Measurements from ENCODE around the gene ASB15. TPM values are rescaled to one million over a fixed set of nuclear protein-coding genes. Genes with fewer than 3 reads are reported as not detected.

Gene ASB15
- total and polyA plus RNA-seq, 2 of the 8 experiments (the other 6 are each of a cell fraction or from before 2014, with no cell fraction given), result not detected

DNA sequence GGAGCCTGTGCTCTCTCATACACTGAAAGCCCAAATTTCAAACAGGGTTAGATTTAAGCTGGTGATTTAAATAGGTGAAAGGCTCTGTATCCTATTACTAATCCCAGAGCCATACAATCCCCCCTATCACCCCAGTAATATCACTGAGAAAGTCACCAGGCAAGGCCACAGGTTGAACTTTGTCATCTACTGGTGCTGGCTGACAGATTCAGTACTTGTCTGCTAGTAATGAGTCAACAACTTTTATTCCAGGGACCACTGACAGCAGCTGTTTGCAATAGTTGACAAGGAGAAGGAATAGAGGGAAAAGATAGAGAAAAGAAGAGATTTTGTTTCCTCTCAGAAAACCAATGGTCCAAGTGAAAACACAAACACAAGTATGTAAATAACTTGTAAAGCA, 10.4 kb downstream of the ASB15 start:
- POLR2A ChIA-PET (ENCODE audit: partially characterized antibody), result no interaction called here
- no peak for DNase-seq (ENCODE audit: low read depth in 1 of 2, low spot score in 2 of 2)
- Histone ChIP-seq H3K79me2 (ENCODE audit: control insufficient read depth in 1 of 2, insufficient read depth in 2 of 2, low read length in 2 of 2) (no peaks in the 10 kb centered on the region), H2BK120ac (replicated peaks; ENCODE audit: low read depth, low read length) (no peak overlapping the region), H3K23me2 (ENCODE audit: low read depth, low read length) (no peaks in the 10 kb centered on the region; the same call in 1 of the 2 replicates), H2BK20ac (ENCODE audit: low read length) (no peak overlapping the region), H3K4me3 (ENCODE audit: extremely low read depth in 1 of 4, insufficient read depth in 2 of 4, low read depth in 3 of 4, low read length in 4 of 4) (no peak overlapping the region), H2BK15ac (ENCODE audit: low read length) (no peak overlapping the region), H2BK5ac (ENCODE audit: low read depth, low read length) (no peak overlapping the region), H3K9ac (replicated peaks in 1 of 4; ENCODE audit: extremely low read depth in 1 of 4, low read depth in 3 of 4, low read length in 3 of 4) (no peak overlapping the region), H3K4ac (replicated peaks; ENCODE audit: insufficient read length, low read depth, low read length) (no peak overlapping the region), H3K56ac (replicated peaks; ENCODE audit: insufficient read length, low read depth, low read length) (no peak overlapping the region), H3K79me1 (ENCODE audit: low read depth, low read length) (no peaks in the 10 kb centered on the region), H3K27ac (ENCODE audit: low read depth, low read length) (no peak overlapping the region), H3K36me3 (ENCODE audit: control insufficient read depth in 2 of 4, insufficient read depth in 4 of 4, low read length in 3 of 4) (no peaks in the 10 kb centered on the region), H4K91ac (replicated peaks; ENCODE audit: insufficient read length, low read length) (no peak overlapping the region), H3K9me3 (ENCODE audit: insufficient read depth in 2 of 2, low read depth in 1 of 2, low read length in 1 of 2) (no peaks in the 10 kb centered on the region), H2AFZ (ENCODE audit: low read length) (no peak overlapping the region), H4K20me1 (replicated peaks in 1 of 2; ENCODE audit: control insufficient read depth in 1 of 2, insufficient read depth in 2 of 2, low read length in 2 of 2) (no peaks in the 10 kb centered on the region), H2BK12ac (ENCODE audit: low read depth, low read length) (no peak overlapping the region), H3K4me2 (ENCODE audit: insufficient read depth in 1 of 2, low read depth in 2 of 2, low read length in 2 of 2) (no peak overlapping the region), H3K27me3 (replicated peaks in 1 of 4; ENCODE audit: control insufficient read depth in 3 of 4, extremely low read depth in 1 of 4, insufficient read depth in 3 of 4, low read length in 3 of 4) (no peaks in the 10 kb centered on the region), H3K23ac (ENCODE audit: insufficient read length) (no peak overlapping the region), H3K18ac (ENCODE audit: extremely low read depth, low read length) (no peak overlapping the region), H2AK5ac (ENCODE audit: low read depth, low read length) (no peak overlapping the region), H4K5ac (ENCODE audit: insufficient read length, low read depth, low read length) (no peak overlapping the region), H3K14ac (ENCODE audit: insufficient read length) (no peak overlapping the region), H3K4me1 (replicated peaks in 1 of 4; ENCODE audit: control insufficient read depth in 3 of 4, insufficient read depth in 4 of 4, low read length in 3 of 4) (no peaks in the 10 kb centered on the region), H4K8ac (ENCODE audit: extremely low read depth, insufficient read depth, low read length) (no peak overlapping the region)
- no peak for FAIRE-seq
- CTCF ChIA-PET (ENCODE audit: partially characterized antibody), result interaction anchor here (0.6 to 3.2 kb wide), 5 partner anchors 12 to 726 kb away, joined by 3 to 14 read pairs (median 3); no protein-coding TSS in a partner anchor
- TF ChIP-seq EGR1 (IDR thresholded peaks at IDR 0.05; ENCODE audit: borderline replicate concordance, low read depth, low read length), result no peak
- TF ChIP-seq TBP (IDR thresholded peaks at IDR 0.05; ENCODE audit: low read depth, low read length), result no peak
- TF ChIP-seq EZH2 (IDR thresholded peaks at IDR 0.05; ENCODE audit: low read depth, low read length, severe bottlenecking), result no peak
- no peak for TF ChIP-seq SAP30 (IDR thresholded peaks at IDR 0.05; ENCODE audit: insufficient read depth, insufficient replicate concordance, low read length)
- no peak for TF ChIP-seq SIX5 (IDR thresholded peaks at IDR 0.05; ENCODE audit: low read depth, low read length)
- TF ChIP-seq HDAC6 (IDR thresholded peaks at IDR 0.05; ENCODE audit: low read depth, low read length), result no peak
- no peak for TF ChIP-seq PHF8 (conservative IDR thresholded peaks at IDR 0.05; ENCODE audit: low read depth, low read length)
- no peak for TF ChIP-seq SP1 (IDR thresholded peaks at IDR 0.05; ENCODE audit: low read depth, low read length)
- TF ChIP-seq SRF (IDR thresholded peaks at IDR 0.05; ENCODE audit: low read depth, low read length), result no peak
- no peak for TF ChIP-seq TCF12 (IDR thresholded peaks at IDR 0.05; ENCODE audit: low read depth, low read length)
- no peak for TF ChIP-seq RBBP5 (IDR thresholded peaks at IDR 0.05; ENCODE audit: borderline replicate concordance, low read depth, low read length)
- no peak for TF ChIP-seq TAF1 (IDR thresholded peaks at IDR 0.05; ENCODE audit: low read depth, low read length)
- no peak for TF ChIP-seq FOSL1 (IDR thresholded peaks at IDR 0.05; ENCODE audit: insufficient read depth, low read depth, low read length)
- TF ChIP-seq RAD21 (IDR thresholded peaks at IDR 0.05 in 1 of 2, conservative IDR thresholded peaks at IDR 0.05 in 1 of 2; ENCODE audit: low read depth in 2 of 2, low read length in 2 of 2), result no peak
- TF ChIP-seq JUND (IDR thresholded peaks at IDR 0.05; ENCODE audit: low read length), result no peak
- TF ChIP-seq CREB1 (IDR thresholded peaks at IDR 0.05), result no peak
